ENCODE data around the gene ZNF24.

The ZNF24 gene

GRCh38 chr18:35352778-35353177, 8.6 kb upstream of the ZNF24 start:
- no peak for DNase-seq

- no peak for DNase-seq
Measured at GRCh38 chr18:35352283-35352682, 8.1 kb upstream of the ZNF24 start.

- DNase-seq, result no peak
Measured at GRCh38 chr18:35348001-35348400, 3.8 kb upstream of the ZNF24 start.

GRCh38 chr18:35345950-35346349, 1.7 kb upstream of the ZNF24 start:
- DNase-seq, result no peak

GRCh38 chr18:35345460-35345921, 1.3 kb upstream of the ZNF24 start:
- no peak for DNase-seq

- peak in 1 of 2 donors; percentile 13 for DNase-seq
Measured at GRCh38 chr18:35344736-35345459, 678 bp upstream of the ZNF24 start.

GRCh38 chr18:35343488-35343935, 708 bp downstream of the ZNF24 start:
- DNase-seq, result no peak

- no peak for DNase-seq
Measured at GRCh38 chr18:35337286-35337685, 6.9 kb downstream of the ZNF24 start.

GRCh38 chr18:35335866-35336265, 8.4 kb downstream of the ZNF24 start:
- DNase-seq, result no peak

- no peak for DNase-seq
Measured at GRCh38 chr18:35334821-35335220, 9.4 kb downstream of the ZNF24 start.

GRCh38 chr18:35334212-35334611, 10.0 kb downstream of the ZNF24 start:
- DNase-seq, result no peak

GRCh38 chr18:35331367-35332087, 12.7 kb downstream of the ZNF24 start:
- DNase-seq, result no peak

GRCh38 chr18:35328868-35329267, 15.4 kb downstream of the ZNF24 start:
- DNase-seq, result no peak

- no peak for DNase-seq
Measured at GRCh38 chr18:35326695-35327387, 17.4 kb downstream of the ZNF24 start.

- no peak for DNase-seq
Measured at GRCh38 chr18:35324926-35325655, 19.1 kb downstream of the ZNF24 start.

GRCh38 chr18:35322486-35323458, 21.4 kb downstream of the ZNF24 start:
- DNase-seq, result no peak

- DNase-seq, result no peak
Measured at GRCh38 chr18:35311496-35311895, 32.7 kb downstream of the ZNF24 start.

- DNase-seq, result no peak
Measured at GRCh38 chr18:35306588-35307250, 37.5 kb downstream of the ZNF24 start.

GRCh38 chr18:35303610-35304009, 40.6 kb downstream of the ZNF24 start:
- no peak for DNase-seq

GRCh38 chr18:35296060-35296459, 48.2 kb downstream of the ZNF24 start:
- no peak for DNase-seq

GRCh38 chr18:35291166-35291565, 53.1 kb downstream of the ZNF24 start:
- DNase-seq, result peak in 1 of 2 donors; percentile 1

All from CD4-positive, alpha-beta T cell treated with Interleukin-4 for 1 hour (primary cell).